ENCODE measurements around the gene ZNF362.

ZNF362 gene

GRCh38 chr1:33256471-33257206 lies at the start of gene ZNF362:
ZNF362 (plus strand) TSS chr1:33256492; CDS start chr1:33270575, 14,083 bp downstream.
- DNase-seq, result peak; percentile 69

- no peak for DNase-seq
These were observed 44.3 kb upstream of the ZNF362 start for GRCh38 chr1:33211972-33212371.

- DNase-seq, result no peak
These were observed 36.2 kb upstream of the ZNF362 start for GRCh38 chr1:33219886-33220661.

DNA sequence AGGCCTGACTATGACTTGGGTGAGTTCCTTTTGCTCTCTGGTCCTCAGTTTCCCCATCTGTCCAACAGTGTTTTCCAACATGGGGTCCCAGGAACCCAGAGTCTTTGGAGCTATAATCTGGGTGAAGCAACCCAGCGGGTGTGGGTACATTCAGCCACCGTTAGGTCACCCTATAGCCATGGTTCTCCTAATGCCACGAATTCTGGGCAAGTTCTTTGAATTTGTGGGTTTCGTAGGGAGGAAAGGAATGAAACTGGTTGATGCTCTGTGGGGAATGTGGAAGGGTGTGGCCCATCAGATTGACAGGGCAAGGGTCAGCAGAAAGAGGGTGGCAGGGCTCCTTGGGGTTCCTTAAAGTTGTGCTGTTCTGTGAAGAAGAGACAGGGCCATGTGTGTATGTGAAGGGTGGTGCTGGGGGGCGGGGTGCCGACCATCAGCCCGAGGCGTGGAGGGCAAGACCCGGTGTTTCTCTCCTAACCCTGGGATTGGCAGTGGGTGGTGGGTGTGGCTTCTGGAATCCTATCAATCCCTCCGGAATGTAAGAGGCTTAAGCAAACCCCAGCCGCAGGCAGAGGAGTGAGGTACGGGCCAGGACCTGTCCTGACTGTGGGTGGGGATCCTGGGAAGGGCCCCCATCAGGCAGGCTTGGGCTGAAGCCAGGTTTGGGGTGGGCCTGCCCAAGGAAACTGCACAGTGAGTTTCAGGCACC lies 35.5 kb upstream of the ZNF362 start:
- no peak for DNase-seq

DNA sequence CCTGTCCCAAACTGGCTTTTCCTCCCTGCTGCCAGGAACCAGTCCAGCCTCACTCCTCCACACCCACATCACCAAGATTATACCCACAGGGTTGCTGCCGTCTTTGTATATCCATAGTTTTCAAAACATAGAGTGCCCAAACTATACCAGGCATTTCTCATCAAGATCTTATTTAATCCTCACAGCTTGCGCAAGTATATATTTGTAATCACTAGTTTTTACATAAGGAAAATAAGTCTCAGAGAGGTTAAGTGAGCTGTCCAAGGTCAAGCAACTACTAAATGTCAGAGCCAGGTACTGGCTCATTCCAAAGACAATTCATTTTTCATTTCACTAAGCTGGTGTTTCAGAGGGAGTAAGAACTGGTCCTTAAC lies 34.9 kb upstream of the ZNF362 start:
- no peak for DNase-seq

DNA sequence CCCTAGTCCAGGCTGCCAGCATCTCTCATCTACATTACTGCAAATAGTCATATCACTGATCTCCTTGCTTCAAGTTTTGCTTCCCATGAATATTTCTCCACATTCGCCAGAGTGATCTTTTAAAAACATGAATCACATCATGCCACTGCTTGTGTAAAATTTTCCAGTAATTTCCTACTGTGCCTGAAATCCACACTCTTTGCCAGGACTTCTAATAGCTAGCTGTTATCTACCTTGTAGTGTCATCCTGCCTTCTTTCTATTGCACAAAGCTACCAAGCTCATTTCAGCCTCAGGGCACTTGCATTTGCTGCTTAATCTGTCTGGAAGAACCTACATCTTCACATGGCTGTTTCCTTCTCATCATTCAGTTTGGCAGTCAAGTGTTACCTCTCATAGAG lies 33.9 kb upstream of the ZNF362 start:
- no peak for DNase-seq

GRCh38 chr1:33224166-33224707 lies 32.1 kb upstream of the ZNF362 start:
- DNase-seq, result no peak

GRCh38 chr1:33225586-33225985 lies 30.7 kb upstream of the ZNF362 start:
- DNase-seq, result no peak

DNA sequence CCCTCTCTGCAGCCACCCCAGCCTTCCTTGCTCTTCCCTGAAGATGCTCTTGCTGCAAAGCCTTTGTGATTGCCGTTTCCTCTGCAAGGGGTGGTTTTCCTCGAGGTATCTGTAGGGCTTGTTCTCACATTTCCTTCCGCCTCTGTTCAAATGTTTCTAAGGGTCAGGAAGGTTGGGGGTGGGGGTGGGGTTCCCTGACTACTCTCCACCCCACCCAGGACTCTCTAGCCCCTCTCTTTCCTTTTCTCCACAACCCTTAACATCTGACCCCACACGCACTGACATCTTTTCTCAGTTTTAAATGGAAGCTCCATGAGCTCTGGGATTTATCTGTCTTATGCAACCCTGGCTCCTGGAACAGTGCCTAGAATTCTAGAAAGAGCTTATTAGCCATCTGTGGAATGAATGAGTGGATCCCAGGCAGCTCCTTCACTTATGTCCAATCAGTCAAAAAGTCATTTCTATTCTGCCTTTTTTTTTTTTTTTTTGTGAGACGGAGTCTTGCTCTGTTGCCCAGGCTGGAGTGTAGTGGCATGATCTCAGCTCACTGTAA lies 27.3 kb upstream of the ZNF362 start:
- peak; percentile 85 for DNase-seq

GRCh38 chr1:33231166-33231565 lies 25.1 kb upstream of the ZNF362 start:
- no peak for DNase-seq

GRCh38 chr1:33232716-33233115 lies 23.6 kb upstream of the ZNF362 start:
- DNase-seq, result no peak

DNA sequence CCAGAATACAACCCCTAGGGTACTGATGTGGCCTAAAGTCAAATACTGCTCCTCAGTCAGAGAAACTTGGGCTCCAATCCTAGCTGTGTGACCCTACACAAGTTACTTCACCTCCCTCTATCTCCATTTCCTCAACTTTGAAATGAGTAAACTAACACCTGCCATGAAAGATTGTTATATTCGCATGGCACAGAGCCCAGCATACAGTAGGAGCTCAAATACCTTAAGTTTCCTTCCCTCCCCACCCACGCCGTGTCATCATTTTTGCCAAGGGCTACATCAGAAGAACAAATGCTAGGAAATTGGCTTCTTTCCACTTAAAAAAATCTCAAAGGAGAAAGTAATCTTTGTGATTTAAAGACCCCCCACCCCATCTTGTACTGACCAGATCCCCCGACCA lies 22.2 kb upstream of the ZNF362 start:
- no peak for DNase-seq

DNA sequence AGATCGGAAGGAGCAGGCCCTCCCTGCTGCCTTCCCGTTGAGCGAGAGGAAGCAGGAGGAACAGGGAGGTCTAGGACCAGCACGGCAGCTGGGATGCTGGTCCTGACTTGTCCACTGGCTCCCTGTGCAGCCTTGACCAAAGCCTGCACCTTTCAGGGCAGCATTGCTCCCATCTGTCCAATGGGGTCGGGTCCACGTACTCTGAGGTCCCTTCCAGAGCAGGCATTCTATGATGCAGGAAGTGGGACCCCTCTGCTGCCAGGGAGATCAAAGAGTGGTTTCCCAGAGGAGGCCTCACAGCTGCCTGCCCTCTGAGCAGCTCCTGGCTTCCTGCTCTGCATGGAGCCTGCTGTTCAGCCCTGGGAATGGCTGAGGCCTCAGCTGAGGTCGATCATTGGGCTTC lies 21.7 kb upstream of the ZNF362 start:
- DNase-seq, result no peak

DNA sequence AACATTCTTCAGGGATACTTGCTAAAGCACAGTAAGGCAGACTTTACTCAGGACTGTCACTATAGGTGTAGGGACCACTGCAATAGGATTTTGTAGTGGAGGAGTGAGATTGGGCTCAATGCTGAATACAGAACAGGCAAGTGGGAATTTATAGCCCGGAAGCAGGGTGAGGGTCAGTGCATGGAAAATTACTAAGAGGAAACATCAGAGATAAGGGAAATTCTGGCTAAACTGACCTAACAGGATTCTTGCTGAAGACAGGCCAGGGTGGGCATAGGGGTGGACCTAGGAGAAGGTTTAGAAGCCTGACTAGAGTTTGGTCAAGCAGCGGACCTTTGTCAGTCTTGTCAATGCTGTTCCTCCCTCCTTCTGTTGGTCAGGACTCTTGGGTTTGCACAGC lies 20.8 kb upstream of the ZNF362 start:
- no peak for DNase-seq

DNA sequence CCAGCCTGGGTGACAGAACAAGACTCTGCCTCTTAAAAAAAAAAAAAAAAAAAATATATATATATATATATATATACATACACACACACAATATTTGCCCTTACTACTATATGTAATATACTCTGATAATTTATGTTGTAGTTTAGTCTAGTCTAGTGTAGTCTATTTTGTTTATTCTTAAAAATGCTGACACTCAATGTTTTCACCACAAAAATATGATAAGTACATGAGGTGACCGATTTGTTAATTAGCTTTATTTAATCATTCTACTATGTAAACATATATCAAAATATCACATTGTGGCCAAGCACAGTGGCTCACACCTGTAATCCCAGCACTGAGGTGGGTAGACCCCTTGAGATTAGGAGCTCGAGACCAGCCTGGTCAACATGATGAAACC lies 19.8 kb upstream of the ZNF362 start:
- DNase-seq, result no peak

GRCh38 chr1:33237579-33237978 lies 18.7 kb upstream of the ZNF362 start:
- no peak for DNase-seq

- DNase-seq, result peak; percentile 12
These were observed 18.0 kb upstream of the ZNF362 start for GRCh38 chr1:33238194-33238724.

- peak; percentile 12 for DNase-seq
These were observed 16.9 kb upstream of the ZNF362 start for GRCh38 chr1:33239410-33239809.

DNA sequence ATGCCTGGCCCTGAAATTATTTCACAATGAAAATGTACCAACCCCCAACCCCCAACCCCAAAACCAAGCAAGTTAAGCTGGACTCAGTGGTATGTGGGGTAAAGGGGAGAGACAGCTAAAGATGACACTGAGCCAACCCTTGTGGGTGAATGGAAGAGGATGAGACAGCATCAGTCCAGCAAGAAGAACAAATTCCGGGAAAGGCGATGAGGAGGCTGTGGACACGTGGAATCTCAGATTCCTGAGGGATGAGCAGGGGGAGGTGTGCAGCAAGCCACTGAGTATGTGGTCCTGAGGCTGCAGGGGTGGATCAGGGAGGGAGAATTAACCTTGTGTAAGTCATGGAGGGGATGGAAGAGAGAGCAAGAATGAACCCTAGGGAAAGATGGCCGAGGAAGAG lies 14.4 kb upstream of the ZNF362 start:
- DNase-seq, result no peak

DNA sequence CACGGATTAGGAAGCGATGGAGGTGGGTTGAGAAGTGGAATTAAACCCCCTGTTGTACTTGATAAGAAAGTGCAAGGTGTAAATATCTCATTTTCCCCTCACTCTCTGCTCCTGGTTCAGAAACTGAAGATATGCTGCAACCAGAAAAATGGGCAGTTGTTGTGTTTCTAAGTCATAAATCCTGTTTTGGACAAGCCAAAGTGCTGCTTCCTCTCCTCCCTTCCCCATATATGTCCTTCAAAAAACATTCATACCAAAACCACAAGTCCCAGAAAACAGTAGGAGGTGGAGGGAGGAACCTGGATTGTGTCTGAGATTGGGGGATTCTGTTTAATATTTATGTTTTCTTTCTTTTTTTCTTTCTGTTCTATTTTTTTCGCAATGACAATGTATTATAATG lies 13.6 kb upstream of the ZNF362 start:
- no peak for DNase-seq

DNA sequence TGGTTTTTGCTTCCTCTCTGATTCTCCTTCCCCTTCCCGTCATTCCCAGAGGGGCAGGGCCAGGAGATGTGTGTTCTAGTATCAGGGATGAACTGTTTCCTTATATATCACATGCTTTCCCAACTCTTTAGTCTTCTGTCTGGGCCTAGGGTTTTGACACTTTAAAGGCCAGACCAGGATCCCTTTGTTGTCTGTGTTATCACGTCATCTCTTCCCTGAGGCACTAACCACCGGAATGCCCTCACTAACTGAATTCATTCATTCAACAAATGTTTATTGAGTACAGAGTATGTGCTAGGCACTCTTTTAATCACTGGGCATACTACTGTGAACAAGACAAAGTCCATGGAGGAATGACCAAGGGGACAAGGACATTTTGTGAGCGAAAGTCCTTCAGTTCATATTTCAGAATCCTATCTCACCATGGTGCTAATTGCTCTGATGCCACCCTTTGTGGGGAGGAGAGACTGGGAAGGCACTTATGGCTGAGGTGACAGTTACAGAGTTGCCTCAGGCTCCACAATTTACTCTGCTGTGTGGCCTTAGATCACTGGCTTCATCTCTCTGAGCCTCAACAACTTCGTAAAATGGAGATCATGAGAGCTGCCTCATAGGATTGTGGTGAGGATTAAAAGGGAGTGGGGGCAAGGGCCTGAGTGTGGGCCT lies 12.0 kb upstream of the ZNF362 start:
- DNase-seq, result no peak

DNA sequence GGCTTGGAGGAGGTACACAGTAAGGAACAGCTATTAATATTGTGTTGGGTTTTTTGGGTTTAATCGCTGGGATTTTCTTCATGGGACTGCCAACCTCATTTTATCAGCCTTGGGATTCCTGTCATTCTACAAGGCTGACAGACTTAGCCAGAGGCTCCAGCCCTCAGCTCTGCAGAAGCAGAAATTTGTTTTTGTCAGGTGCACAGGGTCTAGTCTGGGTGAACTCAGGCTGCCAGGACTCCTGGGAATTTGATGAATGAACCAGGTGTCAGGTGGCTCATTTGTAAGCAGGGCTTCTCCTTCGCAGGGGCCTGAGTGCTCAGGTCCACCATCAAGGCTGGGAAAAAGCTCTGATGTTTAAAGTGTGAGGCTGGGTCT lies 11.5 kb upstream of the ZNF362 start:
- DNase-seq, result peak; percentile 84

DNA sequence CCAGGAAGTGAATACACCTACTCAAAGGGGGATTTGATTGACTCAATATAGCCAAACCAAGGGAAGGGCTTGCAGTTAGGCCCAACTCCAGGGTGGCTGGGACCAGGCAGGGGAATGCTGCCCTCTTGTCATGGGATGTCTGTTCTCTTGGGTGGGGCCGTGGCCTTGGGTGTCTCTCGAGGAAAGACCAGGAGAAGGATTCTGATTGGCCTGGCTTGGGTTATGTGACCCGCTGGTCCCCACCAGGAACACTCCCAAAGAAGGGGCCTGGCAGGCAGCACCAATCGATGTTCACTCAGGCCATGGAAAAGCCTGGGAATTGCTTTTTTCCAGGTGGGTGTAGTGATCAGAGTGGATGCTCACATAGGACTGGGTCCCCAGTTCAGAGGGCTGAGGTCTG lies 10.1 kb upstream of the ZNF362 start:
- no peak for DNase-seq
